Measurements from ENCODE around the gene DUSP22.

DNA sequence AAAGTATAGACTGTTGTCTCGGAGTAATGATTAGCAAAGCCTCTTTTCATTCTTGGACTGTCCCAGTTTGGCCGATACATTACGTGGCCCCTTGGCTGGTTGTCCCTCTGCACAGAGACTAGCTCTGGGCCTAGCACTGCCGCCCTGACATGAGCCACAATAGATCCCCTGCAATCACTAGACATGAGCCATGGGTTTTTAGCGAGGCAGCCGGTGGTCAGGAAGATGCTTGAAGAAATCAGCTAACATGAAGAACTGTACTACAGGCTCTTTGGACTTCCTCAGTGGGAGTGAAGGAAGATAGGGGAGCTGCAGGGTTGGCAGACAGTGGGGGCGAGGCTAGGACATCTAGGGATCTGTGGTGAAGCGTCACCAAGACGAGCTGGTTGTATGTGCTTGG, 11.0 kb downstream of the DUSP22 start:
- TF ChIP-seq CTCF (conservative IDR thresholded peaks at IDR 0.05), result no peak
- TF ChIP-seq ZFX (IDR thresholded peaks at IDR 0.05), result no peak
